Thyroid gland (tissue), 4 donors: ENCODE data around the gene CLEC17A. TPM values are rescaled to one million over a fixed set of nuclear protein-coding genes. Genes with fewer than 3 reads are reported as not detected.
"Not testable (repeated sequence)": the region's sequence is repeated elsewhere in the genome, so short reads cannot be mapped to it uniquely, and the experiment has no call there.

Source experiments
- DNase-seq, 2 donors: peaks; one replicate each; pipeline ENCODE4 v3.0.0-alpha.2; 2019
- H3K27ac ChIP-seq, 3 donors: fragments of 200-600 bp; sonication (generic); 1 replicate in 2 of 3; 2 replicates in 1 of 3; pipeline ENCODE4 v1.5.1; 2016 to 2019; ENCODE audit warnings: mild to moderate bottlenecking in 1 of 3, moderate library complexity in 1 of 3
- H3K27me3 ChIP-seq: fragments of 200-600 bp; sonication (generic); one replicate; pipeline ENCODE4 v1.5.1; 2019
- H3K36me3 ChIP-seq, 2 donors: fragments of 200-600 bp; sonication (generic); one replicate each; pipeline ENCODE4 v1.5.1; 2016 to 2019
- H3K4me1 ChIP-seq, 2 donors: fragments of 200-600 bp; sonication (generic); one replicate each; pipeline ENCODE4 v1.5.1; 2017 to 2019
- H3K4me3 ChIP-seq, 3 donors: fragments of 200-600 bp; sonication (generic); replicated peaks in 1 of 3; 1 replicate in 2 of 3; 2 replicates in 1 of 3; pipeline ENCODE4 v1.5.1; 2016; ENCODE audit warnings: mild to moderate bottlenecking in 1 of 3
- H3K9me3 ChIP-seq: fragments of 200-600 bp; sonication (generic); one replicate; pipeline ENCODE4 v1.5.1; 2017
- POLR2A ChIP-seq, 2 donors: fragments of 450-650 bp; IDR thresholded peaks; one replicate each; pipeline ENCODE4 v1.6.1; 2017; ENCODE audit warnings: antibody characterized with exemption in 2 of 2, mild to moderate bottlenecking in 2 of 2, moderate library complexity in 1 of 2
- WGBS, 2 donors: methylation state at CpG; one replicate each; pipeline ENCODE4 v1.1.5; 2017; 5-methylcytosine and 5-hydroxymethylcytosine counted together
- intact Hi-C: fragments of 100-400 bp; cut with DNase I; formaldehyde crosslinking; loops from one replicate; pipeline ENCODE4 v1.15.1; 2023
- total RNA-seq, 4 donors: library from RNA; depleted of rRNA; stranded (reverse); fragments of >200 nt; gene quantifications; one replicate each; pipeline ENCODE4 v1.2.3, GENCODE V29; 2016
- TF ChIP-seq, protein P1 (sequence below), 6 experiments: fragments of 200-600 bp in 3 of 6; fragments of 450-650 bp in 3 of 6; sonication (generic) in 3 of 6; IDR thresholded peaks; one replicate each; pipeline ENCODE4 v1.5.1; 2016 to 2019; ENCODE audit warnings: antibody characterized with exemption in 6 of 6, mild to moderate bottlenecking in 2 of 6, inconsistent platforms in 1 of 6, moderate library complexity in 1 of 6

CLEC17A gene
- total RNA-seq, 4 donors from 2014 or later, result not detected

- H3K27ac ChIP-seq, result no peak overlapping the region
- H3K9me3 ChIP-seq, result no peaks in the 10 kb centered on the region
- H3K4me3 ChIP-seq, result no peak overlapping the region
- H3K36me3 ChIP-seq, result no peaks in the 10 kb centered on the region
- TF ChIP-seq, protein P1, sequence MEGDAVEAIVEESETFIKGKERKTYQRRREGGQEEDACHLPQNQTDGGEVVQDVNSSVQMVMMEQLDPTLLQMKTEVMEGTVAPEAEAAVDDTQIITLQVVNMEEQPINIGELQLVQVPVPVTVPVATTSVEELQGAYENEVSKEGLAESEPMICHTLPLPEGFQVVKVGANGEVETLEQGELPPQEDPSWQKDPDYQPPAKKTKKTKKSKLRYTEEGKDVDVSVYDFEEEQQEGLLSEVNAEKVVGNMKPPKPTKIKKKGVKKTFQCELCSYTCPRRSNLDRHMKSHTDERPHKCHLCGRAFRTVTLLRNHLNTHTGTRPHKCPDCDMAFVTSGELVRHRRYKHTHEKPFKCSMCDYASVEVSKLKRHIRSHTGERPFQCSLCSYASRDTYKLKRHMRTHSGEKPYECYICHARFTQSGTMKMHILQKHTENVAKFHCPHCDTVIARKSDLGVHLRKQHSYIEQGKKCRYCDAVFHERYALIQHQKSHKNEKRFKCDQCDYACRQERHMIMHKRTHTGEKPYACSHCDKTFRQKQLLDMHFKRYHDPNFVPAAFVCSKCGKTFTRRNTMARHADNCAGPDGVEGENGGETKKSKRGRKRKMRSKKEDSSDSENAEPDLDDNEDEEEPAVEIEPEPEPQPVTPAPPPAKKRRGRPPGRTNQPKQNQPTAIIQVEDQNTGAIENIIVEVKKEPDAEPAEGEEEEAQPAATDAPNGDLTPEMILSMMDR (IDR thresholded peaks at IDR 0.05), result no peak
- no peak for TF ChIP-seq POLR2A (IDR thresholded peaks at IDR 0.05)
- H3K27me3 ChIP-seq, result no peaks in the 10 kb centered on the region
- intact Hi-C loops, result loop anchor here (10.0 kb wide), 1 partner anchor 308 kb away; the partner anchor contains the start of gene OR7A17
- H3K4me1 ChIP-seq, result peaks cover 0 to 1% of the 10 kb centered on the region in 2 donors
- no peak for DNase-seq
- 83 to 87% methylated on average over 8 of the region's 8 CpGs for WGBS, 2 donors
Observed at GRCh38 chr19:14576363-14576762, 6.5 kb upstream of the CLEC17A start.

GRCh38 chr19:14577264-14577663, 5.6 kb upstream of the CLEC17A start:
- H3K27me3 ChIP-seq, result no peaks in the 10 kb centered on the region
- 81 to 84% methylated on average over 5 of the region's 5 CpGs for WGBS, 2 donors

DNA sequence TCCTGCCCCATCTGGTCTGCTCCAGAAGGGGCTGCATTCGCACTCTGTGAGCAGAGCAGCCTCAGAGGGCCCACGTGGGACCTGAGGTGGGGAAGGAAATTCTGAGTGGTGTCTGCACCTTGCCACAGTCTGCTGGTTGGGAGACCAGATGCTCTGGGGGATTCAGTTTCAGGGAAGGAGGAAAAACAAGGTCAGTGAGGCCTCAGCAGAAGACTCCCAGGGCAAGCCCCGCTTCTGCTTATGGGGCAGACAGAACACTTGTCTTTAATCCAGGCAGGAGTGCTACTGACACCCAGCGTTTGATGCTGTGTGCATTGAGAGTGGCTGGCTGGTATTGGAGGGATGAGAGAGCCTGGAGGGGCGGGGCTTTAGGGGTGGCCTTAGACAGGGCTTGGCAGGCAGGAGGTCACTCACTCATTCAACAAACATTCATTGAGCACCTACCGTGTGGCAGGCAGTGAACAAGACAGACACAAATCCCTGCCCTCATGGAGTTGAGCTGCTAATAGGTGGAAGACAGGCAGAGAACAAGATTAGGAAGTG, 4.9 kb upstream of the CLEC17A start:
- WGBS, 2 donors, result 44 to 51% methylated on average over 6 of the region's 6 CpGs
- Histone ChIP-seq H3K4me3 (no peak overlapping the region), H3K27me3 (no peaks in the 10 kb centered on the region), H3K27ac (no peak overlapping the region), H3K9me3 (no peaks in the 10 kb centered on the region), H3K4me1 (no peaks in the 10 kb centered on the region), H3K36me3 (no peaks in the 10 kb centered on the region)
- intact Hi-C loops, result loop anchor here (10.0 kb wide), 1 partner anchor 307 kb away; the partner anchor contains the start of gene OR7A17
- TF ChIP-seq, protein P1 (IDR thresholded peaks at IDR 0.05), result no peak
- TF ChIP-seq POLR2A (IDR thresholded peaks at IDR 0.05), result no peak
- DNase-seq, result no peak

More at GRCh38 chr19:14577264-14577663, 5.6 kb upstream of the CLEC17A start:
- H3K36me3 ChIP-seq, result no peaks in the 10 kb centered on the region
- H3K4me1 ChIP-seq, result no peaks in the 10 kb centered on the region
- DNase-seq, result no peak
- intact Hi-C loops, result loop anchor here (10.0 kb wide), 1 partner anchor 308 kb away; the partner anchor contains the start of gene OR7A17
- H3K4me3 ChIP-seq, result no peak overlapping the region
- no peaks in the 10 kb centered on the region for H3K9me3 ChIP-seq
- TF ChIP-seq, protein P1 (IDR thresholded peaks at IDR 0.05), result no peak
- no peak for TF ChIP-seq POLR2A (IDR thresholded peaks at IDR 0.05)
- H3K27ac ChIP-seq, result no peak overlapping the region

- no peak for DNase-seq
- Histone ChIP-seq H3K4me1 (no peaks in the 10 kb centered on the region), H3K9me3 (no peaks in the 10 kb centered on the region), H3K27me3 (no peaks in the 10 kb centered on the region), H3K4me3 (no peak overlapping the region), H3K27ac (no peak overlapping the region), H3K36me3 (no peaks in the 10 kb centered on the region)
- TF ChIP-seq POLR2A (IDR thresholded peaks at IDR 0.05), result no peak
- intact Hi-C loops, result no loop called here
- WGBS, 2 donors, result 59 to 62% methylated on average over 6 of the region's 6 CpGs
Observed at GRCh38 chr19:14580623-14581237, 2.2 kb upstream of the CLEC17A start.

DNA sequence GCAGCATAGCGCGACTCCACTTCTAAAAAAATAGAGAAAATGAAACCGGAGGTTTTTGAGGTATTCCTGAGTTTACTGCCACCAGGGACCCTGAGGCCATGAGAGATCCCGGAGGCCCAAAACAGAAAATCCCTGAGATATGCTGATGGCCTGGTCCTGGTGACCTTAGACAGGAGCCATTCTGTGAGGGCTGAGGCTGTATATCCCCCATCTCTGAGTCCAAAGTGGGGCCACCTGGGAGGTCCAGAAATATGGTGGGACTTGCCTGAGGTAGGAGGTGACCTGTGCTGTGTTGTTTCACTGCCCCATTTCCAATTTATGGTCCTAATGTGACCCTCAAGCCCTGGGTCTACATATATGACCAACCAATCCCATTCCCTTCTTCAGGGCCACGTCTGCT, 1.5 kb downstream of the CLEC17A start:
- intact Hi-C loops, DNase-seq, H3K9me3 ChIP-seq, H3K4me3 ChIP-seq, H3K27ac ChIP-seq, H3K36me3 ChIP-seq, H3K27me3 ChIP-seq, H3K4me1 ChIP-seq: not testable (repeated sequence)
- 75 to 79% methylated on average over 4 to 5 of the region's 5 CpGs for WGBS, 2 donors

GRCh38 chr19:14585187-14585586, 2.3 kb downstream of the CLEC17A start:
- H3K27me3 ChIP-seq, H3K4me3 ChIP-seq, intact Hi-C loops, H3K36me3 ChIP-seq, H3K9me3 ChIP-seq, H3K4me1 ChIP-seq, H3K27ac ChIP-seq, DNase-seq: not testable (repeated sequence)
- WGBS, 2 donors, result 78 to 81% methylated on average over 1 to 3 of the region's 3 CpGs

- H3K4me3 ChIP-seq, H3K27ac ChIP-seq, H3K9me3 ChIP-seq, intact Hi-C loops, H3K4me1 ChIP-seq, DNase-seq, H3K36me3 ChIP-seq, H3K27me3 ChIP-seq: not testable (repeated sequence)
- 83% methylated on average over 3 of the region's 4 CpGs; no CpG with 5 or more reads in 1 of the 2 donors for WGBS, 2 donors
Observed at GRCh38 chr19:14589433-14589832, 6.5 kb downstream of the CLEC17A start.
